ENCODE measurements around the gene ERAP2. TPM values are rescaled to one million over a fixed set of nuclear protein-coding genes. Genes with fewer than 3 reads are reported as not detected.

Gene ERAP2
- polyA plus RNA-seq, 1 donor from 2014 or later: not detected

GRCh38 chr5:96963267-96963666, 87.0 kb downstream of the ERAP2 start:
- H3K4me2 ChIP-seq (ENCODE audit: low read length): no peak overlapping the region
- no peak overlapping the region for H2AFZ ChIP-seq (ENCODE audit: low read depth, low read length)
- no peaks in the 10 kb centered on the region for H3K27me3 ChIP-seq (ENCODE audit: insufficient read depth, low read depth, low read length)
- no peaks in the 10 kb centered on the region for H3F3A ChIP-seq (ENCODE audit: insufficient read depth, low read length, poor library complexity, severe bottlenecking)
- no peak overlapping the region for H3K27ac ChIP-seq (ENCODE audit: low read length)
- no peaks in the 10 kb centered on the region for H4K20me1 ChIP-seq (ENCODE audit: insufficient read depth)
- no peak overlapping the region for H3K4me3 ChIP-seq (ENCODE audit: low read length)
- peaks cover 4% of the 10 kb centered on the region for H3K79me2 ChIP-seq (replicated peaks; ENCODE audit: insufficient read depth, low read length)
- H3K9me2 ChIP-seq (ENCODE audit: insufficient read depth, low read length): no peaks in the 10 kb centered on the region
- H3K36me3 ChIP-seq (ENCODE audit: insufficient read depth, low read length): no peaks in the 10 kb centered on the region
- no peak overlapping the region for H3K9ac ChIP-seq (ENCODE audit: low read length)
- TF ChIP-seq EZH2 (IDR thresholded peaks at IDR 0.05; ENCODE audit: borderline replicate concordance, insufficient read depth, low read length, poor library complexity, severe bottlenecking) (no peak), MXI1 (conservative IDR thresholded peaks at IDR 0.05; ENCODE audit: poor library complexity, severe bottlenecking) (no peak), POLR2AphosphoS5 (IDR thresholded peaks at IDR 0.05) (no peak), TAF1 (IDR thresholded peaks at IDR 0.05; ENCODE audit: low read depth) (no peak), RAD21 (conservative IDR thresholded peaks at IDR 0.05) (no peak), SMC3 (conservative IDR thresholded peaks at IDR 0.05; ENCODE audit: poor library complexity) (no peak), EP300 (conservative IDR thresholded peaks at IDR 0.05; ENCODE audit: poor library complexity, severe bottlenecking) (no peak)
- TF ChIP-seq, protein P1, sequence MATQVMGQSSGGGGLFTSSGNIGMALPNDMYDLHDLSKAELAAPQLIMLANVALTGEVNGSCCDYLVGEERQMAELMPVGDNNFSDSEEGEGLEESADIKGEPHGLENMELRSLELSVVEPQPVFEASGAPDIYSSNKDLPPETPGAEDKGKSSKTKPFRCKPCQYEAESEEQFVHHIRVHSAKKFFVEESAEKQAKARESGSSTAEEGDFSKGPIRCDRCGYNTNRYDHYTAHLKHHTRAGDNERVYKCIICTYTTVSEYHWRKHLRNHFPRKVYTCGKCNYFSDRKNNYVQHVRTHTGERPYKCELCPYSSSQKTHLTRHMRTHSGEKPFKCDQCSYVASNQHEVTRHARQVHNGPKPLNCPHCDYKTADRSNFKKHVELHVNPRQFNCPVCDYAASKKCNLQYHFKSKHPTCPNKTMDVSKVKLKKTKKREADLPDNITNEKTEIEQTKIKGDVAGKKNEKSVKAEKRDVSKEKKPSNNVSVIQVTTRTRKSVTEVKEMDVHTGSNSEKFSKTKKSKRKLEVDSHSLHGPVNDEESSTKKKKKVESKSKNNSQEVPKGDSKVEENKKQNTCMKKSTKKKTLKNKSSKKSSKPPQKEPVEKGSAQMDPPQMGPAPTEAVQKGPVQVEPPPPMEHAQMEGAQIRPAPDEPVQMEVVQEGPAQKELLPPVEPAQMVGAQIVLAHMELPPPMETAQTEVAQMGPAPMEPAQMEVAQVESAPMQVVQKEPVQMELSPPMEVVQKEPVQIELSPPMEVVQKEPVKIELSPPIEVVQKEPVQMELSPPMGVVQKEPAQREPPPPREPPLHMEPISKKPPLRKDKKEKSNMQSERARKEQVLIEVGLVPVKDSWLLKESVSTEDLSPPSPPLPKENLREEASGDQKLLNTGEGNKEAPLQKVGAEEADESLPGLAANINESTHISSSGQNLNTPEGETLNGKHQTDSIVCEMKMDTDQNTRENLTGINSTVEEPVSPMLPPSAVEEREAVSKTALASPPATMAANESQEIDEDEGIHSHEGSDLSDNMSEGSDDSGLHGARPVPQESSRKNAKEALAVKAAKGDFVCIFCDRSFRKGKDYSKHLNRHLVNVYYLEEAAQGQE (IDR thresholded peaks at IDR 0.05; ENCODE audit: borderline replicate concordance): no peak
- TF ChIP-seq, protein P2, sequence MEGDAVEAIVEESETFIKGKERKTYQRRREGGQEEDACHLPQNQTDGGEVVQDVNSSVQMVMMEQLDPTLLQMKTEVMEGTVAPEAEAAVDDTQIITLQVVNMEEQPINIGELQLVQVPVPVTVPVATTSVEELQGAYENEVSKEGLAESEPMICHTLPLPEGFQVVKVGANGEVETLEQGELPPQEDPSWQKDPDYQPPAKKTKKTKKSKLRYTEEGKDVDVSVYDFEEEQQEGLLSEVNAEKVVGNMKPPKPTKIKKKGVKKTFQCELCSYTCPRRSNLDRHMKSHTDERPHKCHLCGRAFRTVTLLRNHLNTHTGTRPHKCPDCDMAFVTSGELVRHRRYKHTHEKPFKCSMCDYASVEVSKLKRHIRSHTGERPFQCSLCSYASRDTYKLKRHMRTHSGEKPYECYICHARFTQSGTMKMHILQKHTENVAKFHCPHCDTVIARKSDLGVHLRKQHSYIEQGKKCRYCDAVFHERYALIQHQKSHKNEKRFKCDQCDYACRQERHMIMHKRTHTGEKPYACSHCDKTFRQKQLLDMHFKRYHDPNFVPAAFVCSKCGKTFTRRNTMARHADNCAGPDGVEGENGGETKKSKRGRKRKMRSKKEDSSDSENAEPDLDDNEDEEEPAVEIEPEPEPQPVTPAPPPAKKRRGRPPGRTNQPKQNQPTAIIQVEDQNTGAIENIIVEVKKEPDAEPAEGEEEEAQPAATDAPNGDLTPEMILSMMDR (IDR thresholded peaks at IDR 0.05; ENCODE audit: poor library complexity, severe bottlenecking): no peak
- H3K9me3 ChIP-seq (ENCODE audit: low read length): no peaks in the 10 kb centered on the region

GRCh38 chr5:96966801-96967200, 90.5 kb downstream of the ERAP2 start:
- Histone ChIP-seq H3K36me3 (ENCODE audit: insufficient read depth, low read length) (no peaks in the 10 kb centered on the region), H3K4me2 (ENCODE audit: low read length) (no peak overlapping the region), H3K9ac (ENCODE audit: low read length) (no peak overlapping the region), H3K79me2 (replicated peaks; ENCODE audit: insufficient read depth, low read length) (peaks cover 4% of the 10 kb centered on the region), H3K9me3 (ENCODE audit: low read length) (no peaks in the 10 kb centered on the region), H3K27ac (ENCODE audit: low read length) (no peak overlapping the region), H4K20me1 (ENCODE audit: insufficient read depth) (no peaks in the 10 kb centered on the region), H3K9me2 (ENCODE audit: insufficient read depth, low read length) (no peaks in the 10 kb centered on the region), H2AFZ (ENCODE audit: low read depth, low read length) (no peak overlapping the region), H3F3A (ENCODE audit: insufficient read depth, low read length, poor library complexity, severe bottlenecking) (no peaks in the 10 kb centered on the region), H3K27me3 (ENCODE audit: insufficient read depth, low read depth, low read length) (no peaks in the 10 kb centered on the region), H3K4me3 (ENCODE audit: low read length) (no peak overlapping the region)
- TF ChIP-seq MXI1 (conservative IDR thresholded peaks at IDR 0.05; ENCODE audit: poor library complexity, severe bottlenecking) (no peak), SMC3 (conservative IDR thresholded peaks at IDR 0.05; ENCODE audit: poor library complexity) (no peak), RAD21 (conservative IDR thresholded peaks at IDR 0.05) (no peak), EP300 (conservative IDR thresholded peaks at IDR 0.05; ENCODE audit: poor library complexity, severe bottlenecking) (no peak), EZH2 (IDR thresholded peaks at IDR 0.05; ENCODE audit: borderline replicate concordance, insufficient read depth, low read length, poor library complexity, severe bottlenecking) (no peak), TAF1 (IDR thresholded peaks at IDR 0.05; ENCODE audit: low read depth) (no peak), POLR2AphosphoS5 (IDR thresholded peaks at IDR 0.05) (no peak)
- TF ChIP-seq, protein P1 (IDR thresholded peaks at IDR 0.05; ENCODE audit: borderline replicate concordance): no peak
- TF ChIP-seq, protein P2 (IDR thresholded peaks at IDR 0.05; ENCODE audit: poor library complexity, severe bottlenecking): no peak
